T-helper 2 cell (primary cell): ENCODE measurements around the gene MRPS18B.
"Not testable (repeated sequence)": the region's sequence is repeated elsewhere in the genome, so short reads cannot be mapped to it uniquely, and the experiment has no call there.

ENCODE experiments used
- DNase-seq, 5 experiments: peaks; one replicate each; pipeline versions ENCODE4 v3.0.0 to v3.0.0-alpha.2; 2012 to 2022

MRPS18B gene

GRCh38 chr6:30643656-30644055, 26.0 kb downstream of the MRPS18B start:
- DNase-seq, result no peak

- no peak for DNase-seq
Observed at GRCh38 chr6:30644769-30645168, 27.1 kb downstream of the MRPS18B start.

DNA sequence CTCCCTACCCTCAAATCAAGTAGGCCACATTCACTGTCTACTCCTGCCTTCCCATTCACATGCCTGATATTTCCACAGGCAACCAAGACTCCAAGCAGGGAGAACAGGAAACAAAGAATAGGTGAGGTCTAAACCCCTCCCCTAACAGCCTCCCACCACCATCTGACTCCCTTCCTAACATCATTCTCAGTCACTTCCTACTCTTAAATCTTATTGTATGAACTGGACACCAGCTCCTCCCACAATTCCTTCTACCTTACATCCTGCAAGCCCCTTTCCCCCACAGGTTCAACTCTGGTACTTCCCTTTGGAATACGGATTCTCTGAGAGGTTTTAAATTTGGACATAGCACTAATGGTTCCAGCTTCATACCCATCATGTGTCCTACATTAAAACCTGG, 28.3 kb downstream of the MRPS18B start:
- DNase-seq, result no peak

GRCh38 chr6:30646450-30647241, 29.0 kb downstream of the MRPS18B start, which contains the start of gene C6orf136:
Gene C6orf136, plus strand, starts transcription at chr6:30647133. Its CDS starts 99 bp downstream, at chr6:30647232.
- peak; percentile 85 to 97 (median 89) for DNase-seq

DNA sequence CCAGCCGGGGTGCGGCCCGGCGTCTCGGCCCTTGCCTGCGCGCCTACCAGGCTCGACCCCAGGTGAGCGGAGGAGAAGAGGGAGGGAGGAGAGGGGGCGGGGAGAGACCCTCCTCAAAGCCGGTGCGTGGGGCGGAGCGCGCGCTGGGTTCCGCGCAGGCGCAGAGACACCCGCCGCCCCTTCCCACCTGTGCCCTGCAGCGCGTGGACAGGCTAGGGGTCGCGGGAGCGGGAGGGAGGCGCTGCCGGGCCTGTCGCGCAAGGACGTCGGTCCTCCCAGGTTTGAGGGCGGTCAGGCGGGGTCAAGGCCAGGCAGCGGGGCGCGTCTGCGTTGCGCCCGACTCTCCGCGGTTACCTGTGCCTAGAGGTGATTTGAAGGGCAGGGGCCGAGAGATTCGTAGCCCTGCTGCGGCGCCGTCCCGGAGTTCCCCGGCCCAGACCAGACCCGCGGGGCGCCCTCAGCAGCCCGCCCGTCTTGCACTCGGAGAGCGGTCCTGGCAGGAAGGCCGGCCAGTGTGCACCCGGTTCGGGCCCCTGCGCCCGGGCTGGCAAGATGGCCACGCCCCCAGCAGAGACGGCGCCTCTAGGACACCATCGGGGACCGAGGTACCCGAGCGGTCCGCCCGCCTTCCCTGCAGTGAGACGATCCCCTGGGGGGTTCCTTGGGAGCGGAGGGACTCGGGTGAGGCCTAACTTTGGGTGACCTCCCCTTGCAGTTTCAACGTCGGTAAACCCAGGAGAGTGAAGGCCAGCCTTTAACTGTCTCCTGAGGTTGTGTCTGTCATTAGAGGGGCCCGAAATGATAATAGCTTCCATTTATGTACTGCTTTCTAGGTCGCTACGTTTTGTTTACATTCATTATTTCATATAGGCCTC, 29.8 kb downstream of the MRPS18B start:
- peak; percentile 42 to 82 (median 60) for DNase-seq

DNA sequence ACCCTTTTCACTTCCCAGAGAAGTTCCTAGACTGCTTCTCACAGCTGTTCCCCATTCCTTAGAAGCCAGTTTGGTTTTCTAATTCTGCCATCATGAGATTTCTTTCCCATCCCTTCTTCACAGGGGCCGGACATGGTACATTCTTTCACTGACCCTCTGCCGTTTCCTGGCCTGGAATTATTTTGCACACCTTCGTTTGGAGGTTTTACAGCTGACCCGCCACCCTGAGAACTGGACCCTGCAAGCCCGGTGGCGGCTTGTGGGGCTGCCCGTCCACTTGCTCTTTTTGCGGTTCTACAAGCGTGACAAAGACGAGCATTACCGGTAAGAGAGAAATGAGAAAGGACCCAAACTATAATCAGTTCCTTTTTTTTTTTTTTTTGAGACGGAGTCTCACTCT, 33.5 kb downstream of the MRPS18B start:
- no peak for DNase-seq

DNA sequence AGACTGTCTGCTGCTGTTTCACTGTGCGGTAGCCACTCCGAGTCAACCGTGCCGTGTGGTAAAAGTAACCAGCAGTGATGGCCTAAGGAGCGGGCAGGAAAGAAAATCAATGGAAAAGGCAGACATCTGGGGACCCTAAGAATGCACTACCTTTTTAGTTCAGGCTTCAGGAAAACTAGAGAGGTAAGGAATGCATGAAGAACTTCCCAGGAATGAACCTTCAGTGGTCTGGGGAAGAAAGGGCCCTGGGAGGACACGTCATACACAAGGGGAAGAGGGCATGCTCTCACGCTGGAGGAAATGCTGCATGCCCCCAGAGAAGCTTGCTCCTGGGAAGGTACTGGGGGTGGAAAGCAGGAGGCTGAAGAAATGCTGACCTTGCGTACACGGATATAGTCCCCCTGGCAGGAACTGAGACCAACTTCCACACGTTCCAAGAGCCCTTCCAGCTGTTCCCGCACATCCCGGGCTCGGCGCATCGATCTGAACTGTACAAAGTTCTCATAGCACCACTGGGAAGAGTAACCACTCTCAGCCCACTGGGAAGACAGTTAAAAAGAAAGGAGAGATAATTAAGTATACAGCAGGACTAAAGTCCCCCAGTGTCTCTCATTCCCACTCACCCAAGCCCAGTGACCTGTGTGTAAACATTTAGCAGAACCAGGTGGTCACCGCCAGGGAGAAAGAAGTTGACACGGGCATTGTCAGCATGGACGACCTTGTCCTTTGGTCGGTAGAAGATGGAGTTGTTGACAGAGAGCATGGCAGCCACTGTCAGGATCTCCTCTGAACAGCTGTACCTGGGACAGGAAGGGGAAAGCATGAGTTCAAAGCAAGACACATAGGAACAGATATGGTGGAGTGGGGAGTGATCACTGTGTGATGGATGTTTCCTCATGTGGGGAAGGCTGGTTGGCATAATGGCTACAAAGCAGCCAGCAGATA, 37.4 kb downstream of the MRPS18B start:
- DNase-seq, result no peak

- no peak for DNase-seq
Observed at GRCh38 chr6:30655743-30656094, 38.1 kb downstream of the MRPS18B start.

- DNase-seq, result no peak
Observed at GRCh38 chr6:30656513-30656912, 38.9 kb downstream of the MRPS18B start.

GRCh38 chr6:30657454-30657853, 39.8 kb downstream of the MRPS18B start:
- no peak for DNase-seq

DNA sequence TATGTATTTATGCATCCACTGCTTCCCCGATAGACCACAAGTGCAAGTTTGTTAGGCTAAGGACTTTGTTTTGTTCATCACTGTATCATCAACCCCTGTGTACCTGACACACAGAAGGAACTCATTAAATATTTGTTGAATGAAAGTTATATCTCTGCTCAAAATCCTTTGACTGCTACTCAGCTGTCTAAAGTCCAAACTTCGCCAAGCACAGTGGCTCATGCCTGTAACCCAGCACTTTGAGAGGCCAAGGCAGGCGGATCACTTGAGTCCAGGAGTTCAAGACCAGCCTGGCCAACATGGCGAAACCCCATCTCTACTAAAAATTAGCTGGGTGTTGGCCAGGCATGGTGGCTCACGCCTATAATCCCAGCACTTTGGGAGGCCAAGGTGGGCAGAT, 40.3 kb downstream of the MRPS18B start:
- DNase-seq, result not testable (repeated sequence)

- DNase-seq, result no peak
Observed at GRCh38 chr6:30664994-30665767, 47.5 kb downstream of the MRPS18B start.

- not testable (repeated sequence) for DNase-seq
Observed at GRCh38 chr6:30666300-30666699, 48.7 kb downstream of the MRPS18B start.

- DNase-seq, result no peak
Observed at GRCh38 chr6:30670760-30671527, 53.3 kb downstream of the MRPS18B start.

- peak; percentile 65 to 94 (median 82) for DNase-seq
Observed at GRCh38 chr6:30672445-30673253, 55.0 kb downstream of the MRPS18B start, which contains the start of gene DHX16. Gene DHX16, minus strand, starts transcription at chr6:30673006. Its CDS starts 165 bp downstream, at chr6:30672841.
